ENCODE results near the gene KLHL6.
A peak's percentile ranks its signal among the peaks of the same experiment; 100 is the strongest.

Gene KLHL6

GRCh38 chr3:183555541-183556081, at the start of gene KLHL6:
KLHL6 (minus strand) TSS chr3:183555706; CDS start chr3:183555653, 53 bp downstream.
- TF ChIP-seq CTCF (conservative IDR thresholded peaks at IDR 0.05; ENCODE audit: low read depth, low read length), result no peak
- DNase-seq (ENCODE audit: low read depth), result no peak
- no peak within 1 kb of the TSS for H3K4me3 ChIP-seq (ENCODE audit: low read depth, low read length)

- no peak for TF ChIP-seq CTCF (conservative IDR thresholded peaks at IDR 0.05; ENCODE audit: low read depth, low read length)
- no peak for DNase-seq (ENCODE audit: low read depth)
- H3K4me3 ChIP-seq (ENCODE audit: low read depth, low read length), result no peak overlapping the region
Observed at GRCh38 chr3:183597959-183598358, 42.5 kb upstream of the KLHL6 start.

GRCh38 chr3:183594636-183595035, 39.1 kb upstream of the KLHL6 start:
- H3K4me3 ChIP-seq (ENCODE audit: low read depth, low read length), result no peak overlapping the region
- DNase-seq (ENCODE audit: low read depth), result no peak
- no peak for TF ChIP-seq CTCF (conservative IDR thresholded peaks at IDR 0.05; ENCODE audit: low read depth, low read length)

GRCh38 chr3:183592821-183593220, 37.3 kb upstream of the KLHL6 start:
- no peak overlapping the region for H3K4me3 ChIP-seq (ENCODE audit: low read depth, low read length)
- no peak for DNase-seq (ENCODE audit: low read depth)

GRCh38 chr3:183591881-183592521, 36.5 kb upstream of the KLHL6 start:
- peak; percentile 33 for DNase-seq (ENCODE audit: low read depth)
- peak; percentile 49 for TF ChIP-seq CTCF (conservative IDR thresholded peaks at IDR 0.05; ENCODE audit: low read depth, low read length)
- no peak overlapping the region for H3K4me3 ChIP-seq (ENCODE audit: low read depth, low read length)

More at GRCh38 chr3:183592821-183593220, 37.3 kb upstream of the KLHL6 start:
- TF ChIP-seq CTCF (conservative IDR thresholded peaks at IDR 0.05; ENCODE audit: low read depth, low read length), result no peak

- no peak for TF ChIP-seq CTCF (conservative IDR thresholded peaks at IDR 0.05; ENCODE audit: low read depth, low read length)
- no peak for DNase-seq (ENCODE audit: low read depth)
- H3K4me3 ChIP-seq (ENCODE audit: low read depth, low read length), result no peak overlapping the region
Observed at GRCh38 chr3:183590442-183590841, 34.9 kb upstream of the KLHL6 start.

GRCh38 chr3:183587336-183587735, 31.8 kb upstream of the KLHL6 start:
- H3K4me3 ChIP-seq (ENCODE audit: low read depth, low read length), result no peak overlapping the region
- DNase-seq (ENCODE audit: low read depth), result peak; percentile 13
- no peak for TF ChIP-seq CTCF (conservative IDR thresholded peaks at IDR 0.05; ENCODE audit: low read depth, low read length)

Data from choroid plexus epithelial cell (primary cell).